Muscle of back (tissue), 13 donors: Measurements from ENCODE around the gene WASF2. TPM values are rescaled to one million over a fixed set of nuclear protein-coding genes. Genes with fewer than 3 reads are reported as not detected.
"Not testable (repeated sequence)": the region's sequence is repeated elsewhere in the genome, so short reads cannot be mapped to it uniquely, and the experiment has no call there.

Experiments used
- DNase-seq, 3 donors: peaks; one replicate each; pipeline versions ENCODE4 v3.0.0 to v3.0.0-alpha.2; 2013
- long read RNA-seq, 9 donors: transcript quantifications; one replicate each; lab custom pipeline, GENCODE V29; 2026
- polyA plus RNA-seq, 10 donors: library from polyadenylated mRNA; unstranded; fragments of 120-200 nt; gene quantifications; one replicate each; pipeline ENCODE4 v1.2.1, GENCODE V29; 2013; ENCODE audit not compliant: insufficient read length in 10 of 10

WASF2 gene
- 10 to 100 TPM; 66.0 to 92.2 (median 84.3) TPM for polyA plus RNA-seq
- long read RNA-seq, donor 1, full-length matches to known transcripts, result 14 of 53 reads
- long read RNA-seq, donor 1, partial matches to known transcripts, result 39 of 53 reads
- long read RNA-seq, donor 1, other reads (novel, unspliced or antisense), result 0 of 53 reads
- long read RNA-seq, donor 2, full-length matches to known transcripts, result 4 of 23 reads
- long read RNA-seq, donor 2, partial matches to known transcripts, result 19 of 23 reads
- long read RNA-seq, donor 2, other reads (novel, unspliced or antisense), result 0 of 23 reads
- long read RNA-seq, donor 3, result 0 reads
- long read RNA-seq, donor 4, full-length matches to known transcripts, result 8 of 36 reads
- long read RNA-seq, donor 4, partial matches to known transcripts, result 28 of 36 reads
- long read RNA-seq, donor 4, other reads (novel, unspliced or antisense), result 0 of 36 reads
- long read RNA-seq, donor 5, full-length matches to known transcripts, result 7 of 92 reads
- long read RNA-seq, donor 5, partial matches to known transcripts, result 85 of 92 reads
- long read RNA-seq, donor 5, other reads (novel, unspliced or antisense), result 0 of 92 reads
- long read RNA-seq, donor 6, full-length matches to known transcripts, result 11 of 41 reads
- long read RNA-seq, donor 6, partial matches to known transcripts, result 30 of 41 reads
- long read RNA-seq, donor 6, other reads (novel, unspliced or antisense), result 0 of 41 reads
- long read RNA-seq, donor 7, full-length matches to known transcripts, result 9 of 73 reads
- long read RNA-seq, donor 7, partial matches to known transcripts, result 64 of 73 reads
- long read RNA-seq, donor 7, other reads (novel, unspliced or antisense), result 0 of 73 reads
- long read RNA-seq, donor 8, full-length matches to known transcripts, result 4 of 43 reads
- long read RNA-seq, donor 8, partial matches to known transcripts, result 39 of 43 reads
- long read RNA-seq, donor 8, other reads (novel, unspliced or antisense), result 0 of 43 reads
- long read RNA-seq, donor 9, partial matches to known transcripts, result 7 of 7 reads
- long read RNA-seq, donor 9, other reads (novel, unspliced or antisense), result 0 of 7 reads

GRCh38 chr1:27489973-27490741 is at the start of gene WASF2:
WASF2 (minus strand) TSS chr1:27490167; CDS start chr1:27428890, 61,277 bp downstream.
- DNase-seq, result peak; percentile 98 to 99 (median 99)

GRCh38 chr1:27538793-27539192 is 48.8 kb upstream of the WASF2 start:
- no peak for DNase-seq

- DNase-seq, result not testable (repeated sequence)
Observed at GRCh38 chr1:27538305-27538676, 48.3 kb upstream of the WASF2 start.

- DNase-seq, result peak in 2 of 3 donors; percentile 67 to 81
Observed at GRCh38 chr1:27536767-27537166, 46.8 kb upstream of the WASF2 start.

- no peak for DNase-seq
Observed at GRCh38 chr1:27536010-27536757, 46.2 kb upstream of the WASF2 start.

- DNase-seq, result no peak
Observed at GRCh38 chr1:27535386-27535785, 45.4 kb upstream of the WASF2 start.

- DNase-seq, result no peak
Observed at GRCh38 chr1:27531959-27532685, 42.2 kb upstream of the WASF2 start.

- DNase-seq, result no peak
Observed at GRCh38 chr1:27530192-27530591, 40.2 kb upstream of the WASF2 start.

- DNase-seq, result no peak
Observed at GRCh38 chr1:27529704-27530018, 39.7 kb upstream of the WASF2 start.

GRCh38 chr1:27528818-27529703 is 39.1 kb upstream of the WASF2 start:
- DNase-seq, result peak; percentile 82 to 96 (median 91)

GRCh38 chr1:27527890-27528817 is 38.2 kb upstream of the WASF2 start:
- DNase-seq, result peak in 1 of 3 donors; percentile 86

- DNase-seq, result peak; percentile 89 to 97 (median 90)
Observed at GRCh38 chr1:27527223-27527889, 37.4 kb upstream of the WASF2 start.

GRCh38 chr1:27526569-27527222 is 36.7 kb upstream of the WASF2 start:
- no peak for DNase-seq

GRCh38 chr1:27525296-27526272 is 35.6 kb upstream of the WASF2 start:
- peak; percentile 73 to 88 (median 84) for DNase-seq

GRCh38 chr1:27523337-27524020 is 33.5 kb upstream of the WASF2 start:
- no peak for DNase-seq
